Suppressor macrophage treated with lipopolysaccharide for 1 hour (primary cell): ENCODE data around the gene GOLGA6L4.
"Not testable (repeated sequence)": the region's sequence is repeated elsewhere in the genome, so short reads cannot be mapped to it uniquely, and the experiment has no call there.

ENCODE experiments used
- DNase-seq, 3 donors: peaks; one replicate each; pipeline ENCODE4 v3.0.0-alpha.2; 2020 to 2022

Gene GOLGA6L4, protein sequence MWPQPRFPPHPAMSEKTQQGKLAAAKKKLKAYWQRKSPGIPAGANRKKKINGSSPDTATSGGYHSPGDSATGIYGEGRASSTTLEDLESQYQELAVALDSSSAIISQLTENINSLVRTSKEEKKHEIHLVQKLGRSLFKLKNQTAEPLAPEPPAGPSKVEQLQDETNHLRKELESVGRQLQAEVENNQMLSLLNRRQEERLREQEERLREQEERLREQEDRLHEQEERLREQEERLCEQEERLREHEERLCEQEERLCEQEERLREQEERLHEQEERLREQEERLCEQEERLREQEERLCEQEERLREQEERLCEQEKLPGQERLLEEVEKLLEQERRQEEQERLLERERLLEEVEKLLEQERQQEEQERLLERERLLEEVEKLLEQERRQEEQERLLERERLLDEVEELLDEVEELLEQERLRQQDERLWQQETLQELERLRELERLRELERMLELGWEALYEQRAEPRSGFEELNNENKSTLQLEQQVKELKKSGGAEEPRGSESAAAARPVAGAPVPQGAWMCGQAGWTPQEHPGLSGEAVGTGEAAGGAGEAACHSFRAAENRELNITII

DNA sequence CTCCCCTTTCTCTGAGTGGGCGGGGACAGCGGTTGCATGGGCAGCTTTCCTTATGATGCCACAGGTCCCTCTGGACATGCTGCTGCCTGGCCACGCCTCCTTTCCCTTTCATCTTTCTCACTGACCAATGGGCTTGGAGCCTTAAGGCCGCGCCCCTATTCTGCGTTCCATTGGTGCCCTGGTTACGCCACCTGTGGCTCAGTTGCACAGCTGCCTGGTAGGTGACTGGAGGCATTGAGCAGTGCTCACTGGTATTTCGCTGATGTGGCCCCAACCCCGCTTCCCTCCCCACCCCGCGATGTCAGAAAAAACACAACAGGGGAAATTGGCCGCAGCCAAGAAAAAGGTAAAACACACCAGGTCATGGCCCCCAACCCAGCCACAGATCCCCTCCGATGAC lies at the start of gene GOLGA6L4:
GOLGA6L4 (plus strand) TSS at position 201 of the 400 bp plus-strand sequence; CDS start at position 263, 62 bp downstream.
- not testable (repeated sequence) for DNase-seq

DNA sequence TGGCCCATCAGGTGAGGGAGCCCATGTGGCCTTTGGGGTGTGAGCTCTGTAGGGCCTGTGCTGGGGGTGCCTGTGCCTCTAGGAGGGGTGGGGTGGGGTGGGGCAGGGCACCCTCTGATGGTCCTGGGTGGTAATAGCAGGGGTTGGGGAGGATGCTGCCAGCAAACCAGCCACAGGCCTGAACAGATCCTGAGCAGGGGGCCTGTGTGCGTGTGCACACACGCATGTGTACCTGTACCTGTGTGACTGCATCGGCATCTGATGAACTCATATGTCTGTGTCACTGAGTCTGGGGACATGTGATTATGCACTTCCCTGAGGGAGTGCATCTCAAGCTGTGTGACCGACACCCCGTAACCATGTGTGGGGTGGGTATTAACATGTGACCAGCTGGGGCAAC lies 42.6 kb upstream of the GOLGA6L4 start:
- DNase-seq, result not testable (repeated sequence)

DNA sequence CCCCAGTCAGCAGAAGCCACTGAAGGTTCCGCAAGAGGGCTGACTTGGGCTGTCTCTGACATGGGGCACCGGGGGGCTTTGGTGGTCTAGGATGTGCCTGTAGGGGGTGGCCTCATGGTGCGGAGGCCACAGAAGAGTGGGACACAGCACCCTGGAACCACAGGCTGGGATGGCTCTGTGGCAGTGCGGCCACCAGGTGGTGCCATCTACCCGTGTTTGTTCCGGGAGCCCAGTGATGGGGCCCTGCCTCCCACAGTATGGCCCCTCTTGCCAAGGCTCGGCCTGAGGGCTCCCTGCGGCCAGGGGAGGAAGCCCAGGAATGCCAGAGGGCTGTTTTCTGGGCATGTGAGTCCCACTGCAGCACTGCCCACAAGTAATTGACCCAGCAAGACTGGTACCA lies 40.0 kb upstream of the GOLGA6L4 start:
- DNase-seq, result not testable (repeated sequence)

DNA sequence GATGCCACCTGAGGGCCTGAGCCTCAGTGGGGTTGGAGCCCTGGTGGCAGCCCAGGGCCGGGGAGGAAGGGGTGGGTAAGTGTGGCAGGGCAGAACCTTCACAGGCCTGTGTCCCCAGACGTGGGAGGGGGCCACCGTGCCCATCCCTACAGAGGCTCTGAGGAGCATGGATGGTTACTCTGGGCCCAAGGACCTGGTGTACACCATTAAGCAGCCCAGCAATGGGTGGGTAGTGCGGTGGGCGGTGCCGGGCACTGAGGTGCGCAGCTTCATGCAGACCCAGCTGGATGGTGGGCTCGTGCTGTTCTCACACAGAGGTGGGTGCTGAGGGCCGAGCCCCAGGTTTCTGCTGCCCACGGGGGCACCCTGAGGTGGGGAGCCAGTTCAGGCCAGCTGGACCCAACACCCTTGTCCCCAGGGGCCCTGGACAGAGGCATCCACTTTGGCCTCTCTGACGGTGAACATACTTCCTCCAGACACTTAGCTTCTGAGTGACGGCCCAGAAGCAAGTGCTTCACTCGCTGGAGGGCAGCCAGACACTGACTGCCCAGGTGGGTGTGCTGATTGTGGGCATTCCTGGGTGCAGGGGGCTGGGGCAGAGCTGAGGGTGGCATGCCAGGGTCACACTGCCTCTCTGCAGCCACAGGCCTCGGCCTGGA lies 38.9 kb upstream of the GOLGA6L4 start:
- not testable (repeated sequence) for DNase-seq

DNA sequence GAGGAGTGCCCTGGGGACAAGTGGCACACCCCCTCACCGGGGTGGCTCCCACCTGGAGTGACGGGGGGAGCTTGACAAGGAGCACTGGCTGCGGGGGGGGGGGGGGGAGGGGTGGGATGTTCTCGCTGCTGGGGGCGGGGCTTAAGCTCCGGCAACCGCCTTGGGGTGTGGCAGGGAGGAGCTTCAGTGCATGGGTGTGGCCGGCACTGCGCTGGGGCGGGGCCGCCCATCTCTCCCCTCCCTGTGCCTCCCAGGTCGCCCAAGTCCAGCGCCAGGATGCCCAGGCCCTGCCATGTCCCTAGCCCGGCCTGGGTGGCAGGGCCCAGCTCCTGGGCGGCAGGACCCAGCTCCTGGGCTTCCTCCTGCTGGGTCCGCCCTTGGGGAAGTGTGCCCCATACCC lies 35.7 kb upstream of the GOLGA6L4 start:
- not testable (repeated sequence) for DNase-seq

DNA sequence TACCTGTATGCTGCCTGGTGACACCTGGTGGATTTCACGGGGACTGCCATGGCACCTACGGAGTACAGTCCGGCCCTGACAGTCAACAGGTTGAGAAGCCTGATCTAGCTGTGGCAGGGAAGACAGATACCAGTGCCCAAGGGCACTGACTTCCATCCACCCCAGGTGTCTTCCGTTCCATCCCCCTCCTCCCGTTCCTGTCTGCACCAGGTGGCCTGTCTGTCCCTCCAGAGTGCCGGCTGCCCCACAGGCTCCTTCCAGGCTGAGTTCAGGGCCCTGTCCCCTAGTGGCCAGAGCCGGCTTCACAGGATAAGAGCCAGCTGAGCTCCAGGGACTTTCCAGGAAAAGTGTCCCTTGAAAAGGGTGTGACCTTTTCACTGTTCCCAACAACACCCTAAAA lies 10.9 kb downstream of the GOLGA6L4 start:
- not testable (repeated sequence) for DNase-seq
